HTR-8/SVneo (cell line): ENCODE results near the gene MRPS7.

Experiments
- DNase-seq: peaks from one replicate; pipeline ENCODE4 v3.0.0; 2011; ENCODE audit warnings: low spot score, mixed read lengths; ENCODE audit not compliant: insufficient read length
- FAIRE-seq: peaks from 2 replicates; lab custom pipeline; 2011; peaks lifted over from hg19 to GRCh38; lab: Jason Lieb, UNC

Gene MRPS7

GRCh38 chr17:75301502-75302206 lies 40.0 kb downstream of the MRPS7 start:
- FAIRE-seq (no peak), DNase-seq (no peak)

DNA sequence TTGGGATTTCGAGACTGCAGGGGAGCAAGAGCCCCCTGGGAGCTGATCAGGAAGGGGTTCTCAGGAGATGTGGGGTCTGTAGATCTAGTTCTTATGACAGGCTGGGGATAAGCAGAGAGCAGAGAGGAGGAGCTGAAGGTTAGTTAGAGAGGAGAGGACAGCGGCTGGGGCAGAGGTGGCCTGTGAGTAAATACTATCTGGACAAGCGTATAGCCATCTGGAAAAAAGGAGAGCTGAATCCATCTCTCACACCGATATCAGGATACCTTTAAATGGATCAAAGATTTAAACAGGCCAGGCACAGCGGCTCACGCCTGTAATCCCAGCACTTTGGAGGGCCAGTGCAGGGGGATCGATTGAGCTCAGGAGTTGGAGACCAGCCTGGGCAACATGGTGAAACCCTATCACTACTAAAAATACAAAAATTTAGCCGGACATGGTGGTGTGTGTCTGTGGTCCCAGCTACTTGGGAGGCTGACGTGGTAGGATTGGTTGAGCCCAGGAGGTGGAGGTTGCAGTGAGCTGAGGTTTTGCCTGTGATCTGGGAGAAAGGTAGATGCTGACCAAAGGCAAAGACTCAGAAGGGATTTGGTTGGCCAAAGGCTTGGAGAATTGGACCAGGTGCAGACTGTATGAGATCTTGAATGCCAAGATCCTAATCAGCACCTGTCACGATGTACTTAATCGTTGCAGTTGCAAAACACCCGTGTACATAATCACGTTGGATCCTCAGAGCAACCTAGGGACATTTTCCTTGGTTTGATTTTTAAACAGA lies 46.5 kb downstream of the MRPS7 start:
- no peak for DNase-seq
- no peak for FAIRE-seq

DNA sequence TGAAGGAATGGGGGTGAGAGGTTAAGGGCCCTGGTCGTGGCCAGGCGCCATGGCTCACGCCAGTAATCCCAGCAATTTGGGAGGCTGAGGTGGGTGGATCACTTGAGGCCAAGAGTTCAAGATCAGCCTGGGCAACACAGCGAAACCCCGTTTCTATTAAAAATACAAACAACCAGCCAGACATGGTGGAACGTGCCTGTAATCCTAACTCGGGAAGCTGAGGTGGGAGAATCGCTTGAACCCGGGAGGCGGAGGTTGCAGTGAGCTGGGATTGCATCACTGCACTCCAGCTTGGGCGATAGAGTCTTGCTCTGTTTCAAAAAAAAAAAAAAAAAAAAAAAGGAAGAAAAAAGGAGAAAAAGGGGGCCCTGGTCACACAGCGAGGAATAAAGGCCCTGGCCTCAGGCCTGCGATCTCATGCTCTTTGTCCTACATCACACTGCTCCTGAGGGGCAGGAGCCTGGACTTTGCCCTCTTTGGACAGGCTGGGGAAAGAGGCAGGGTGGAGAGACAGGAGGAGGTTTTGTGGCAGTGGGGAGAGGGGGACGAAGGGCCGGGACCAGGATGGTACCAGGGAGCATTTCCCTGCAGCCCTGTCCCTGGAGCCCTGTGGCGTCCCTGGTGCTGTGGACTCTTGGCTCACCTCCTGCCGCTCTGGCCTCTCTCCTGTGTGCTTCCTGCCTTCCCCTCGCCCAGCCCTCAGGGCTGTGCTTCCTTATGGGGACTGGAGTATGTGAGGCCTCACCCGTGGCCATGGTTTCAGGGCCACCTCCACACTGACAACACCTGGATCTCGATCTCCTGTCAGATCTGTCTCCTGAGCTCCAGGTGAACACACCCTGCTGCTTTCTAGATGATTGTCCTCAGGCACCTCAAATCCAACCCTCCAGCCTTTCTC lies 47.3 kb downstream of the MRPS7 start:
- no peak for DNase-seq
- no peak for FAIRE-seq

DNA sequence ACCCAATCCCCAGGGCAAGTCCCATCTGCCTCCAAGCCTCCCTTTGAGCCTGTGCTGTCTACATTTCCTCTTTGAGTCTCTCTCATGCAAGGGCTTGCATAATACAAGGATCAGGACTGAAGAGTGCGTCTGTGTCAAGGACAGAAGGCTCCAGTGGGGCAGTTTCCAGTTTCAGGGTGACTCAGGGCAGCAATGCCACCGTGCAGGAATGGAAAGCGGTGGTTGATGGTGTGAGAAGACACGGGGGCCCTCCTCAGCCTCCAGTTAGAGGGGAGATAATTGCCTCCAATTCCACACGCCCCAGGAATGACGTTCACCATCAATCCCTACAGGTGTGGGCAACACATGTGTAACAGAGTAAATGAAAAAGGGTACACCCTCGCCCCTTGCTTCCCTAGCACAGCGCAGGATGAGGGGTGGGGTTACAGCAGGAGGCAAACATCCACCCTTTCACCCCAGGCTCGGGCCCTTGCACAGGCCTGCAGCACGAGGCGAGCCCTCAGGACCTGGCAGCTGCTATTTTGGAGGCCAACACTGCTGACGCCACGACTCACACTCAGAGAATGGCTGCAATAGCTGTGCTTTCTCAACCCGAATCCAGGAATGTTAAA lies 52.4 kb downstream of the MRPS7 start:
- FAIRE-seq, result no peak
- no peak for DNase-seq

DNA sequence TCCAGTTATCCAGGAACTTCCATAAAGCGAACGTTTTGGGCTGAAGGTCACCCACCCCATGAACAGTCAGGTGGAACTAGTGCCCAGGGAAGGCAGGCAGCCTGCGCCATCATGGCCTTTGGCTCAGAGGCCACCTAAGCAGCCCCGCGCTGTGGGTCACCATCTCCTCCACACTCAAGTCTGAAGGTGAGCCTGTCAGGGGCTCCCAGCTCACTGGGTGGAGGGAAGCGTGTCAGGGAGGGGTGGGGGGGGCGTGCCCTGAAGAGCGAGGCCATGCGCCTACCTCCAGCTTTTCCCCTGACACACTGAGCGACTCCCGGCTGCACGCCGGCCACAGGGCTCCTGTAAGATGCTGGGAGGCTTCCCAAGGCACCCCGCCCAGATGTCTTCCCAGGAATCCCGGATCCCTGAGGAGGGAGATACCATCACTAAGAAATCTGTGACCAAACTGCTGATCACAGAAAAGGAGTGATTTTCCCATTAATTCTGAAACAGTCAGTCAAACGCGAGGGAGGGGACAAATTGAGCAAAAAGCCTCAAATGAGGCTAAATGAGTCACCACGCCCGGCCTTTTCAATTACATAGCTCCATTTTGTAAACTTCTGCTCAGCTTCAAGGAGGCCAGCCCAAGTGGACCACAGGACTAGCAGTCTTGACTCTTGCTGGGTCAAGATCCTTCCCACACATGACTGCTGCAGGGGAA lies 54.0 kb downstream of the MRPS7 start:
- no peak for FAIRE-seq
- DNase-seq, result no peak
